OCI-M2 (cell line): ENCODE results near the gene STK31.
"Not testable (repeated sequence)": the region's sequence is repeated elsewhere in the genome, so short reads cannot be mapped to it uniquely, and the experiment has no call there.

ENCODE experiments used
- DNase-seq: peaks from one replicate; lab custom pipeline; 2025; ENCODE audit not compliant: unreplicated experiment; lab: John Stamatoyannopoulos, UW

STK31 gene, protein sequence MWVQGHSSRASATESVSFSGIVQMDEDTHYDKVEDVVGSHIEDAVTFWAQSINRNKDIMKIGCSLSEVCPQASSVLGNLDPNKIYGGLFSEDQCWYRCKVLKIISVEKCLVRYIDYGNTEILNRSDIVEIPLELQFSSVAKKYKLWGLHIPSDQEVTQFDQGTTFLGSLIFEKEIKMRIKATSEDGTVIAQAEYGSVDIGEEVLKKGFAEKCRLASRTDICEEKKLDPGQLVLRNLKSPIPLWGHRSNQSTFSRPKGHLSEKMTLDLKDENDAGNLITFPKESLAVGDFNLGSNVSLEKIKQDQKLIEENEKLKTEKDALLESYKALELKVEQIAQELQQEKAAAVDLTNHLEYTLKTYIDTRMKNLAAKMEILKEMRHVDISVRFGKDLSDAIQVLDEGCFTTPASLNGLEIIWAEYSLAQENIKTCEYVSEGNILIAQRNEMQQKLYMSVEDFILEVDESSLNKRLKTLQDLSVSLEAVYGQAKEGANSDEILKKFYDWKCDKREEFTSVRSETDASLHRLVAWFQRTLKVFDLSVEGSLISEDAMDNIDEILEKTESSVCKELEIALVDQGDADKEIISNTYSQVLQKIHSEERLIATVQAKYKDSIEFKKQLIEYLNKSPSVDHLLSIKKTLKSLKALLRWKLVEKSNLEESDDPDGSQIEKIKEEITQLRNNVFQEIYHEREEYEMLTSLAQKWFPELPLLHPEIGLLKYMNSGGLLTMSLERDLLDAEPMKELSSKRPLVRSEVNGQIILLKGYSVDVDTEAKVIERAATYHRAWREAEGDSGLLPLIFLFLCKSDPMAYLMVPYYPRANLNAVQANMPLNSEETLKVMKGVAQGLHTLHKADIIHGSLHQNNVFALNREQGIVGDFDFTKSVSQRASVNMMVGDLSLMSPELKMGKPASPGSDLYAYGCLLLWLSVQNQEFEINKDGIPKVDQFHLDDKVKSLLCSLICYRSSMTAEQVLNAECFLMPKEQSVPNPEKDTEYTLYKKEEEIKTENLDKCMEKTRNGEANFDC

DNA sequence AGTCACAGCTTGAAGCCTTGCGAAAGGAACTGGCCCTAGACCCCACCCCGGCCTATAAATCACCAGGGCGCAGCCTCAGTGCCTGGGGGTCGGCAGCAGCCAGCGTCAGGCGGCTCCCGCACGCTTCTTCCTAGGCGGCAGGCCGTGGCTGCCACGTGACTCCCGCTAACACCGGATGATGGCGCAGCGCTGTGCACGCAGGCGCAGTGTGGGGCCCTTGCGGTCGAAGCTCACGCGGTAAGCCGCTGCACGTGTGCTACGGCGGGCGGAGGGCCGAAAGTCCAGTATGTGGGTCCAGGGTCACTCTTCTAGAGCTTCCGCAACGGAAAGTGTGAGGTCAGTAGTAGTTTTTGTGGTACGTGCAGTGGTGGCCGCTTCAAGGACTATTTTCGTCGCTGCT lies at the start of gene STK31:
TSS of gene STK31 (plus strand) at position 220 of the 400 bp plus-strand sequence. CDS start at position 287, 67 bp downstream.
- no peak for DNase-seq

DNA sequence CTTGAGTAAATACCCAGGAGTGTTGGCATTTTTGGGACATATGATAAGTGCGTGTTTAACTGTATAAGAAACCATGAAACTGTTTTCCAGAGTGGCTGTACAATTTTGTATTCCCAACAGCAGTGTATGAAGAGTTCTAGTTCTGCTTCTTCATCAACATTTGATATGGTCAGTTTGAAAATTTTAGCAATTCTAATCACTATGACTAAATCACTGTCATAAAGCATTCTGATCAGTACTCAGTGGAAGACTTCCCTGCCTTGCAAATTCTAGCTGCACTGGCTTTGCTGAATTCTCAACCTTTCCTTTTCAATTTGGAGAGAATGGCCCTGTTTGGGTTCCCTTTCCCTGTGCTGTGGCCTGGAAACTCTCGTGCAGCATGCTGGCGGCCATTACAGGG lies 48.6 kb upstream of the STK31 start:
- no peak for DNase-seq

DNA sequence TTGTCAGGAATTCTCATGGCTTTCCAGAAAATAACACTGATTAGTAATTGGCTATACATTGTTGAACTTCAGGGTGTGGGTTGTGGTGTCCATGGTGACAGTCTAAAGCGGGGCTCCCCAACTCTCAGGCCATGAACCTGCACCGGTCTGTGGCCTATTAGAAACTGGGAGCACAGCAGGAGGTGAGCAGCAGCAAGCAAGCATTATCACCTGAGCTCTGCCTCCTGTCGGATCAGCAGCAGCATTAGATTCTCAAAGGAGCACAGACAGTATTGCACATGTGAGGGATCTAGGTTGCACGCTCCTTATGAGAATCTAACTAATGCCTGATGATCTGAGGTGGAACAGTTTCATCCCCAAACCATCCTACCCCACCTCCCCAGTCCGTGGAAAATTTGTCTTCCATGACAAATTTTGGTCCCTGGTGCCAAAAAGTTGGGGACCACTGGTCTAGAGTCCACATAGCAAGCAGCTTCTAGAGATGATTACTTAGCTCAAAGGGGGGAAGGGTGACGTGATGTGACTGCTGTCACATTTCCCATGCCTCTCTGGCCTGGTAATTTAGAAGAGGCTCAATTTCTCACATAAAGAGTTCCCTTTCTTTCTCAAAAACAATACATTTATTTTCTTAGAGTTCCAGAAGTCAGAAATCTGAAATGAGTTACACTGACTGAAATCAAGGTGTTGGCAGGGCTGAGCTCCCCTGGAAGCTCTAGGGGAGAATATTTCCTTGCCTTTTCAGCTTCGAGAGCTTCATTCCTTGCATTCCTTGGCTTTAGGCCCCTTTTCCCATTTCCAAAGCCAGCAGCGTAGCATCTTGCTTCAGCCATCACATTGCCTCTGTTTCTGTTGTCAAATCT lies 47.7 kb upstream of the STK31 start:
- DNase-seq: no peak

DNA sequence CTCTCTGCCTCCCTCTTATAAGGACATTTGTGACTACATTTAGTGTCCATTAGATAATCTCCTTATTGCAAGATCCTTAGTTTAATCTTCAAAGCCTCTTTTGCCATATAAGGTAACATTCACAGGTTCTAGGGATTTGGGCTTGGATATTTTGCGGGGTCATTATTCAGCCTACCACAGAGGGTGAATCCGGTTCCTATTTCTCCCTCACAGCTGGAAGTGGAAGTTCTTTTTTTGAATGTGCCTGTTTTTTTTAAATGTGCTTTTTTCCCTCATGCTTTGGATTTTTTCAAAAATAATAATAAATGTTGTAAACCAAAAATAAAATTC lies 47.1 kb upstream of the STK31 start:
- DNase-seq: no peak

DNA sequence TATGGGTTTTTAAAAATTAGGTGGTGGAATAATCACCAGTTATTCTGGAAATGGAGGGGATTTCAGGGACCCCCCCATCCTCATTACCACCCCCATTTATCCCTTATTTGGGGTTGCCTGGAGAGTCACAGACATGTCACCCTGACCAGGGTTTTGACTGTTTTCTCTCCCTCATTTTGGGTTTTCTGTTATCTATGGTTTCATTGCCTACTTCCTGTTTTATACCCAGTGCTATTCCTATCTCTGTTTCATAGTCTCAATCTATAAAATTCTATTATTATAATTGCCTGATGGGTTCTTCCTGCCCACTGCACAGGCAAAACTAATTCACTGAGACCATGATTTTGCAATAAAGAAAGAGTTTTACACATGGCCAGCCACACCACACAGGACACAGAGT lies 45.9 kb upstream of the STK31 start:
- DNase-seq: no peak

DNA sequence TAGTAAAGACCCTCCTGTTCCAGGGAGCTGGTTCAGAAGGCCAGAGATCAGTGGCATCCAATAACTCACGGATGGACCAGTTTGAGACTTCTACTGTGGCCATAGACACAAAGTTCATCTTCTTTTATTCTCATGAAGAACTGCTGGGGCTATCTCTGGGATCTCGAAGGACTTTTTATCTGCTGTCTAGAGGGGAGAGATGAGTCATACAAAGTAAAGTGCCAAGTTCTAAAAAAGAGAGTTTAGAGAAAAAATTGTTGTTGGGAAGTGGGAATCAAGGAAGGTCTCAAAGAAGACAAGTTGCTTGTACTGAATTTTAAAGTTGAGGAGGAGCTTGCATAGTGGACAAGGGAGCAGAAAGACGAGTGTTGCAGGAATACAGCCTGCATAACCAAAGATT lies 38.0 kb upstream of the STK31 start:
- no peak for DNase-seq

DNA sequence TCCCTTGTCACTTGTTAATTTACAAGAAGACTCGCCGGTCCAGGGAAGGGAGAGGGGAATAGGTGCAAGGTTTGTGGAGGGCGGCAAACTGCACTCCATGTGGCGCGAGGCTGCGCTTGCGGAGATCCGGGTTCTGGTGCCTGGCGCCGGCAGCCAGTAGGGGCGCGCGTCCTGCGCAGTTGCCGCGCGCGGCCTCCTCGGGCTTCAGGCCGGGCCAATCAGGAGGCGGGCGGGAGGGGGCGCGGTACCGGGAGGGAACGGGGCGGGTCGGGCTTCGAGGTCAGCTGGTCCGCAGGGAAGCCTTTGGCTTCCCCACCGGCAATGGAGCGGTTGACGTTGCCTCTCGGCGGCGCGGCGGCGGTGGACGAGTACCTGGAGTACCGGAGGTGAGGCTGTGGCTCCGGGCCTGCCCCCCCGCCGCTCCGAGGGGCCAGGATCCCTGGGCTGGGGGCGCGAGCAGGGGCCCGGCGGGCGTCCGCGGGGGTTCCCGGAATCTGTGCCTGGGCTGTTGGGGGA lies 30.1 kb upstream of the STK31 start, which contains the start of gene FAM221A:
TSS of gene FAM221A (plus strand) at position 302 of the 516 bp plus-strand sequence. CDS start at position 322, 20 bp downstream.
- DNase-seq: no peak

DNA sequence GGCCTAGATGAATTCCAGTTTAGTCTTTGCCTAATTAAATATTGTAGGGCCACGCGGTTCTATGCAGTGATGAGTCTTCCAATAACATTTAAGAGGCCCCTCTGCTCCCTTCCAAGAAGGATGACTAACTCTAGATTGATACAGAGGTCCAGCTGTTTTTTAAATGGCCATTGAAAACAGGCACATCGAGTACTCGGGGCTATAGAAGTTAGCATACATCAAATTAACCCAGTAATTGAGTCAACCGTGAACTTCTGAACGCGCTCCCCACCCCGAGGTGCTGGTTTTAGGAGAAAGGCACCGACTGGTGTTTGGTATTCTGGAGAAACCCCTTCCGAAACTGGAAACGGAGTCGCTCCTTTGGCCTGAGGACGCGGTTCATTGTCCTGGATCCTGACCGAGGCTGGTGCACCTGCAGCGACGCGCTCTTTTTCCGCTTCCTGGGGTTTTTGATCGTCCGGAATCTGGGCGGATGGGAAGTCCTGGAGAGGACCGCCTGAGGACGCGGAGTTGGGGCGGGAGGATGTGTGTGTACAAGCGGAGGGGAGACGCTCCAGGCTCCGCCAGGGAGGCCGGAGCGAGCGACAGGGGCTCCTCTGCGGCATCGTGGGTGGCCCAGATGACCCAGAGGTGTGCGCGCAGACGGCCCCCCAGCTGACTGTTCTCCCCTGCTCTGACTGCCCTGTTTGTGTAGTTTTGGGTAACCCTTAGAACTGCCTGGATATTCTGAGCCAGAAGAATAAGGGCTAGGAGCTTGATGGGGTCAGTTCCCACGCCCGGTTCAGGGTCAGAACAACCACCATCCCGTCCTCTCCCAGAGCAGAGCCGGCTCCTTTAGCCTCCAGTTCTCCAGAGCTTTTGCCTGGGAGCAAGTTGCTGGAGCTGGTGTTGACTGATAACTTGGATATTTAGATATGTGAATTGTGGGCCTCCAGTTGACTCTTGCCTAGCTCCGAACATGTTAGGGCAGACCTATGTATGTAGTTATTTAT lies 29.3 kb upstream of the STK31 start:
- no peak for DNase-seq

DNA sequence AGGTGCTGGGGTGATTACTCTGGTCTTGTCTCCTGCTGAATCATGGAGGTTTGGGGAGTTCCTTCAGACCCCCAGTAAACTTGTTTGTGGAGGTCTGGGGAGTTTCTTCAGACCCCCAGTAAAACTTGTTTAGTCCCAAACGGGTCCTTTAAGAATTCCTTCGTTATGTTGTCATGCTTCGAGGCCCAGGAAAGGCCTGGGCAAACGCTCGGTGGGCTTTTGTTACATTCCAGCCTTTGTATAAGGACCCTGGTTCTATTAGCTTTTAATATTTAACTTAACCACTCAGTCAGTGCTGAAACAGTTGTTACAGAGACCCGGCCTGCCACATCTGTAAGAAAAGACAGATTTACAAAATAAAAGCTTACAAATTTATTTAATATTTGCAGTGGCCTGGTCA lies 26.0 kb upstream of the STK31 start:
- not testable (repeated sequence) for DNase-seq

DNA sequence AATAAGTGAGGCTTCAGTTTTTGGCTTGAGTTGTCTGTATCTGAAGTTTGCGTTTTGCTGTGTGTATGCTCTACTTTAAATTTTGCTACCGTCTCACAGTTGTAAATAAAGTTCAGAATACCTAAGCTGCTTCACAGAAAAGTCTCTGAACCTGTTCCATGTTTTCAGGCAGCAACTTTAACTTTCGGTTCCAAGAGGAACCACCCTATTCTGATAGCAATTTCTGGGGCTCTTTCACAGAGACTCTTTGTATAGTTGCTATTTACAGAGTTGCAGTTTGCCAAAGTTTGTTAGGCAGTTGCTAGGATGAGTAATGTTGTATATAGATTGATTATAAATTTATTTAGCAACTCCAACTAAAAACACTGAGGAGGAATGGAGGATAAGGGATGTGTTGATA lies 24.3 kb upstream of the STK31 start:
- no peak for DNase-seq

DNA sequence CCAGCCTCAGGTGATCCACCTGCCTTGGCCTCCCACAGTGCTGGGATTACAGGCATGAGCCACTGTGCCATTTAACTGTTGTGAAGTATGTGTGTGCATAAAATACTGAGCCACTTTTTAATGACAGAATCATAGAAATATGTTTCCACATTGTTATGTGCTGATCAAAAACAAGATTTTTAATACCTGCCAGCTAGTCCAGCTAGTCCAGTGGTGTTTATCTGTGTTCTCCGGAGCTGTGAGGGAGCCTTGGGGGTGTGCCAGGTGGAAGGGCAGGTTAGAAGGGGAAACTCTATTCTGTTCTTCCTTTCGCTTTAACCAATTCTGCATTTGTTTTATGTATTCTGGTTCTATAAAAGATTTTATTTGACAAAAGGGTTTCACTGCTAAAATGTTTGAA lies 23.0 kb upstream of the STK31 start:
- DNase-seq: no peak

DNA sequence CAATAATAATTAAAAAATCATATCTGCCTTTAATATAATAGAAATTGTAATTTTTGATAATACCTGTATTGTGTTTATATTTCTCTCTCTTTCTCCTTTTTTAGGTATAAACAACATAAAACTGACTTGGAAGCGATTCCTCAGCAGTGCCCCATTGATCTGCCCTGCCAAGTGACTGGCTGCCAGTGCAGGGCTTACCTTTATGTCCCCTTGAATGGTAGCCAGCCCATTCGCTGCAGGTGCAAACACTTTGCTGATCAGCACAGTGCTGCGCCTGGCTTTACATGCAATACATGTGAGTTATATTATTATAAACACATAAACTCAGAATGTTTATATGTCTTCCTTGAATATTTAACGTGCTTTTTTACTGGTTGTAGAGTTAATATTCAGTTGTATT lies 20.9 kb upstream of the STK31 start:
- DNase-seq: no peak

DNA sequence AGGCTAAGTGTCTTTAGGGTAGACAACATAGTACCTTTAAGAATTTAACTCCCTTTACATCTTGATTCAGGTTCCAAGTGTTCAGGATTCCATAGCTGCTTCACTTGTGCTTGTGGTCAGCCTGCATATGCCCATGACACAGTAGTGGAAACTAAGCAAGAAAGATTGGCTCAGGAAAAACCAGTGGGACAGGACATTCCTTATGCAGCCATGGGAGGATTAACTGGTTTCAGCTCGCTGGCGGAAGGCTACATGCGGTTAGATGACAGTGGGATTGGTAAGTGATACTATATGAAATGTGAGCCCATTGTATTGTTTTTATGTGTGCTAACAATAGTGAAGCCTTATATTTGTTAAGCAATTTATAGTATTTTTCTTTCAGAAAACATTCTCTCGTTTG lies 18.7 kb upstream of the STK31 start:
- no peak for DNase-seq

DNA sequence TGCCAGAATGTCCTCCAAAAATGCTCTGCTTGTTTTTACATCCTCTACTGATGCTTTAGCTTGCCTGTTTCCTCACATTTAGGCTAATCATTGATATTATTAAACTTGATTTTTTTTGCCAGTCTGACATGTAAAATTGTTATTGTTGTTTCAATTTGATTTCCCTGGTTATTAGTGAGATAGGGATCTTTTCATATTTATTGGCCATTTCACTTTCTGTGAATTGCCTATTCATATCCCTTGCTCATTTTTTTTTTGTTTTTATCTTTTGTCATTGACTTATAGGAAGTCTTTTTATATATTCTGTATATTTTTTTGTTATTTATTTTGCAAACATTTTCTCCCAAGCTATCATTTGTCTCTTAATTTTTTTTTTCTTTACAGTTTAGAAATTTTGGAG lies 16.8 kb upstream of the STK31 start:
- DNase-seq: no peak

DNA sequence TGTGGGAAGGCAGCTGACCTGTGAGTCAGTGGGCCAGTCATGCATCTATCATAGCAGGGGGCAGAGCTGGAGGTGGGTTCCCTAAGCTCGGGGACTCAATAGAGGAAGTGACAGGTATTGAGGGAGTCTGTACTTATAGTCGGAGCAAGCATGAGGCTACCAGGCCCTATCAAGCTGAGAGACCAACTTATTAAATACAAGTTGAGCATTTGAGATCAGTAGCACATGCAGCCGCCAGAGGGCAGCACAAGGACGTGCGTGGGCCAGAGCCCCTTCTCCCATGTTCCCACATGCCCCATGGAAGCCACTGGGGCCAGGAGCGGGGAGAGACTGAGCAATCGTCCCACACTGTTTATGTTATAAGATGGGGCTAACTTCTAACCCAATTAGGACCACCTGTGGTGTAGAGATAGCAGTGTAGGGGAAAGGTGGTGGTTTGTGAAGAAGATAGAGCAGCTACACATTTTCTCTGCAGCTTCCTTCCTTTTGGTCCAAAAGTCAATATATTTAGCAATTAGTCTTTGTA lies 13.0 kb upstream of the STK31 start:
- DNase-seq: no peak

DNA sequence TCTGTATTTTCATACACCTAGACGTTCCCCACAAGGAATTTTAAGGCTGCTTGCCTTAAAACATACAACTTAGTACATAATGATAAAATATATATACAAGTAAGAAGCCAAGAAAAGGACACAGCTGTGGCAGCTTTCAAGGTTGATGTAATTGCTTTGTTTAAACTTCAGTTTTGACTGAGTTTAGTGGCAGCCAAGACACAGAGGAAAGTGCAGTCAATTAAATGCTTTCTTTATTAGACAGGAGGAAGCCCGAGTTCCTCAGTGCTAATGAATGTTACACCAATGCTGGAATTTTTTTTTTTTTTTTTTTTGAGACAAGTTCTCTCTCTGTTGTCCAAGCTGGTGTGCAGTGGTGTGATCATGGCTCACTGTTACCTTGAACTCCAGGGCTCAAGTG lies 11.2 kb upstream of the STK31 start:
- DNase-seq: no peak

DNA sequence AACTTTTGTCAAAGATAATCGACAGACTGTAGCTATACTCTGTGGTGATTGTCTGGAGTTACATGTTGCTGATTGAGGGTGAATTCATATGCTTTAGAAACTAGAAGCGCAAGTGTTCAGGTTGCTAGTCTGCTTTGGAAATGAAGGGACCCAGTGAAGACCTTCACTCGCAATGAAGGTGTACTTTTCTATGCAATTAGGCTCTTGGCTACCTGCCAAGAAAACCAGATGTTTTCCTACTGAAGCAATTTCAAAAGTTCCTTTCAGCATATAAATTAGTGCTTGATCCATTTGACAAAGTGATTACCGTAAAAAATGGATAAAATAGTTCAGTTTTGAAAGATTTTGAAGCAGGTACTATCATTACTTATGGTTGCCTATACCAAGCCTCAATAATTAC lies 10.0 kb upstream of the STK31 start:
- DNase-seq: no peak

DNA sequence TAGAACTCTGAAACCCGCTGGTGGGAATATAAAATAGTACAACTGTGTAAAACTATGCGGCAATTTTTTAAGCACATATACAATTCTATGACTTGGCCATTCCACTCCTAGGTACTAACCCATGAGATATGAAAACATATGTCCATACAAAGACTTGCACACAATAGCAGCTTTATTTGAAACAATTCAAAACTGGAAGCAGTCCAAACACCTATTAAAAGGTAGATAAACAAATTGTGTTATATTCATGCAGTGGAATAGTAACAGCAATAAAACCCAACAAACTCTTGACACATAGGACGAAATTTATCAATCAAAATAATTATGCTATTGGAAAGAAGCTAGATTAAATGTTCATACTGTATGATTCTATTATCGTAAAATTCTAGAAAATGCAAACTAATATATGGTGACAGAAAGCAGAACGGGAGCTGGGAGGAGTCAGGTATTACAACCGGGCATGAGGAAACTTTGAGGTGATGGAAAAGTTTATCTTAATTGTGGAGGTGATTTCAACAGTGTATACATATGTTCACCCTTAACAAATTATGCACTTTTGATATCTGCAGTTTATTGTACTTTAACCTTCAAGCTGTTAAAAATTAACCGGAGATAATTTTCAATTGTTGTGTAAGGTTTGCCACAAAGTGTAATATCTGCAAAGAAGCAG lies 803 bp upstream of the STK31 start:
- no peak for DNase-seq
